CD4-positive, alpha-beta T cell treated with Interleukin-17A for 4 hours (primary cell): ENCODE measurements around the gene SEPTIN5.
A peak's percentile ranks its signal among the peaks of the same experiment; 100 is the strongest.

Experiments used
- DNase-seq: peaks from one replicate; pipeline ENCODE4 v3.0.0-alpha.2; 2020; ENCODE audit warnings: mixed read lengths

Gene SEPTIN5

GRCh38 chr22:19750507-19751490 is 36.5 kb downstream of the SEPTIN5 start:
- DNase-seq, result no peak

GRCh38 chr22:19751497-19752245 is 37.4 kb downstream of the SEPTIN5 start:
- DNase-seq, result no peak

GRCh38 chr22:19753090-19753842 is 39.0 kb downstream of the SEPTIN5 start:
- no peak for DNase-seq

- no peak for DNase-seq
Measured at GRCh38 chr22:19753996-19754700, 39.8 kb downstream of the SEPTIN5 start.

- DNase-seq, result no peak
Measured at GRCh38 chr22:19754701-19755144, 40.4 kb downstream of the SEPTIN5 start.

- DNase-seq, result no peak
Measured at GRCh38 chr22:19755145-19755710, 40.9 kb downstream of the SEPTIN5 start.

- DNase-seq, result peak; percentile 16
Measured at GRCh38 chr22:19755722-19756287, 41.5 kb downstream of the SEPTIN5 start.

GRCh38 chr22:19756288-19757128 is 42.2 kb downstream of the SEPTIN5 start:
- DNase-seq, result peak; percentile 87

- peak; percentile 13 for DNase-seq
Measured at GRCh38 chr22:19757140-19757984, 43.1 kb downstream of the SEPTIN5 start.

- DNase-seq, result no peak
Measured at GRCh38 chr22:19757985-19758895, 43.9 kb downstream of the SEPTIN5 start.

- DNase-seq, result no peak
Measured at GRCh38 chr22:19758896-19759426, 44.7 kb downstream of the SEPTIN5 start.

- no peak for DNase-seq
Measured at GRCh38 chr22:19759427-19760057, 45.2 kb downstream of the SEPTIN5 start.

GRCh38 chr22:19760058-19760950 is 46.0 kb downstream of the SEPTIN5 start, which contains the start of gene TBX1:
TSS of gene TBX1 (plus strand) at chr22:19760778. CDS start at chr22:19760844, 66 bp downstream.
- no peak for DNase-seq

GRCh38 chr22:19760951-19761724 is 46.8 kb downstream of the SEPTIN5 start:
- DNase-seq, result no peak

GRCh38 chr22:19761725-19762567 is 47.6 kb downstream of the SEPTIN5 start:
- DNase-seq, result no peak
